PC-9 (cell line): ENCODE measurements around the gene TCF4. TPM values are rescaled to one million over a fixed set of nuclear protein-coding genes. Genes with fewer than 3 reads are reported as not detected.

Experiments
- BruUV-seq: library from RNA; stranded (reverse); fragments of 400-500 nt; replicated peaks from 2 replicates; lab custom pipeline; 2021; lab: Mats Ljungman, UMichigan
- CTCF ChIA-PET: fragments of 300-600 bp; sonication (Branson Sonifier 250); formaldehyde crosslinking; loops from one replicate; lab custom pipeline; 2022; ENCODE audit warnings: antibody characterized with exemption; lab: Charles Lee
- POLR2A ChIA-PET: fragments of 300-600 bp; sonication (Branson Sonifier 250); formaldehyde crosslinking; loops from one replicate; lab custom pipeline; 2022; ENCODE audit warnings: antibody characterized with exemption; ENCODE audit not compliant: unreplicated experiment; lab: Charles Lee
- DNase-seq, 2 experiments: peaks; one replicate each; pipeline versions ENCODE4 v3.0.0 to v3.0.0-alpha.2; 2015 to 2022; ENCODE audit warnings: mixed read lengths in 1 of 2
- H2AFZ ChIP-seq: fragments of 200-600 bp; sonication (generic); 2 replicates; pipeline ENCODE4 v1.8.1; 2017; ENCODE audit warnings: antibody characterized with exemption
- H3F3A ChIP-seq: fragments of 200-600 bp; sonication (generic); 2 replicates; pipeline ENCODE4 v1.8.1; 2017; ENCODE audit warnings: antibody characterized with exemption, mild to moderate bottlenecking, low read depth; ENCODE audit not compliant: insufficient read depth
- H3K27ac ChIP-seq: fragments of 200-600 bp; sonication (generic); 2 replicates; pipeline ENCODE4 v1.6.1; 2016; ENCODE audit warnings: mixed run types
- H3K27me3 ChIP-seq: fragments of 200-600 bp; sonication (generic); 2 replicates; pipeline ENCODE4 v1.6.1; 2016; ENCODE audit warnings: low read depth, mixed run types; ENCODE audit not compliant: insufficient read depth
- H3K36me3 ChIP-seq: fragments of 200-600 bp; sonication (generic); 2 replicates; pipeline ENCODE4 v1.6.1; 2016; ENCODE audit warnings: low read depth, mixed run types
- H3K4me1 ChIP-seq: fragments of 200-600 bp; sonication (generic); replicated peaks from 2 replicates; pipeline ENCODE4 v1.6.1; 2016; ENCODE audit warnings: mixed run types; ENCODE audit not compliant: insufficient read depth
- H3K4me2 ChIP-seq: fragments of 200-600 bp; sonication (generic); 2 replicates; pipeline ENCODE4 v1.6.1; 2017; ENCODE audit warnings: mixed run types
- H3K4me3 ChIP-seq: fragments of 200-600 bp; sonication (generic); 2 replicates; pipeline ENCODE4 v1.6.1; 2016; ENCODE audit warnings: mixed run types
- H3K79me2 ChIP-seq: fragments of 200-600 bp; sonication (generic); 2 replicates; pipeline ENCODE4 v1.6.1; 2017; ENCODE audit warnings: low read depth, mixed run types
- H3K9me2 ChIP-seq: fragments of 200-600 bp; sonication (generic); 2 replicates; pipeline ENCODE4 v1.8.1; 2017; ENCODE audit warnings: mild to moderate bottlenecking; ENCODE audit not compliant: insufficient read depth
- H3K9me3 ChIP-seq: fragments of 200-600 bp; sonication (generic); 2 replicates; pipeline ENCODE4 v1.8.1; 2016; ENCODE audit warnings: low read depth; ENCODE audit not compliant: insufficient read depth
- H4K20me1 ChIP-seq: fragments of 200-600 bp; sonication (generic); 2 replicates; pipeline ENCODE4 v1.8.1; 2017; ENCODE audit not compliant: insufficient read depth
- CTCF ChIP-seq: fragments of 200-600 bp; sonication (generic); conservative IDR thresholded peaks from 2 replicates; pipeline ENCODE4 v1.6.1; 2017; ENCODE audit warnings: mixed run types, antibody characterized with exemption, mild to moderate bottlenecking, moderate library complexity
- EZH2 ChIP-seq: fragments of 200-600 bp; sonication (generic); IDR thresholded peaks from 2 replicates; pipeline ENCODE4 v1.8.0; 2017; ENCODE audit warnings: antibody characterized with exemption, low read depth
- intact Hi-C: fragments of 100-400 bp; cut with micrococcal nuclease; formaldehyde crosslinking; loops from one replicate; pipeline ENCODE4 v1.10.0; 2022; ENCODE audit not compliant: unreplicated experiment
- total RNA-seq: library from RNA; stranded (reverse); gene quantifications from 2 replicates; pipeline ENCODE4 v1.2.3, GENCODE V29; 2021

The TCF4 gene
- total RNA-seq, 1 experiment from 2014 or later, result 0.74 TPM

GRCh38 chr18:55284614-55285013 lies 303.4 kb downstream of the TCF4 start:
- Histone ChIP-seq H3K4me1 (no peaks in the 10 kb centered on the region), H3K36me3 (no peaks in the 10 kb centered on the region), H3K4me2 (no peak overlapping the region), H3K27me3 (no peaks in the 10 kb centered on the region), H3K9me3 (no peaks in the 10 kb centered on the region), H3K9me2 (no peaks in the 10 kb centered on the region), H4K20me1 (no peaks in the 10 kb centered on the region), H3K4me3 (no peak overlapping the region), H3F3A (no peaks in the 10 kb centered on the region), H3K27ac (no peak overlapping the region), H3K79me2 (no peaks in the 10 kb centered on the region), H2AFZ (no peak overlapping the region)
- ChIA-PET POLR2A (no interaction called here), CTCF (no interaction called here)
- DNase-seq, result no peak
- no peak for TF ChIP-seq CTCF
- no peak for TF ChIP-seq EZH2
- intact Hi-C loops, result no loop called here
- no TSS peak for BruUV-seq

- Histone ChIP-seq H3K9me3 (no peaks in the 10 kb centered on the region), H3F3A (no peaks in the 10 kb centered on the region), H3K27me3 (no peaks in the 10 kb centered on the region), H3K36me3 (no peaks in the 10 kb centered on the region), H4K20me1 (no peaks in the 10 kb centered on the region), H3K4me3 (no peak overlapping the region), H3K4me1 (no peaks in the 10 kb centered on the region), H3K9me2 (no peaks in the 10 kb centered on the region), H3K4me2 (no peak overlapping the region), H3K27ac (no peak overlapping the region), H2AFZ (no peak overlapping the region), H3K79me2 (no peaks in the 10 kb centered on the region)
- no peak for DNase-seq
- BruUV-seq, result no TSS peak
- ChIA-PET CTCF (no interaction called here), POLR2A (no interaction called here)
- intact Hi-C loops, result no loop called here
- TF ChIP-seq EZH2 (no peak), CTCF (no peak)
Observed at GRCh38 chr18:55283309-55283708, 304.7 kb downstream of the TCF4 start.

- H3K9me2 ChIP-seq, result no peaks in the 10 kb centered on the region
- no TSS peak for BruUV-seq
- no peak overlapping the region for H3K27ac ChIP-seq
- no peaks in the 10 kb centered on the region for H3K27me3 ChIP-seq
- H2AFZ ChIP-seq, result no peak overlapping the region; the same call in 1 of the 2 replicates
- intact Hi-C loops, result no loop called here
- peaks cover 3% of the 10 kb centered on the region; the same call in 1 of the 2 replicates for H3F3A ChIP-seq
- H3K4me1 ChIP-seq, result peaks cover 7% of the 10 kb centered on the region
- H3K36me3 ChIP-seq, result no peaks in the 10 kb centered on the region
- H3K4me3 ChIP-seq, result no peak overlapping the region
- no peaks in the 10 kb centered on the region for H3K9me3 ChIP-seq
- TF ChIP-seq EZH2, result no peak
- no peak for TF ChIP-seq CTCF
- no peak overlapping the region for H3K4me2 ChIP-seq
- POLR2A ChIA-PET, result no interaction called here
- no peak for DNase-seq
- H4K20me1 ChIP-seq, result no peaks in the 10 kb centered on the region
- H3K79me2 ChIP-seq, result no peaks in the 10 kb centered on the region
- CTCF ChIA-PET, result no interaction called here
Observed at GRCh38 chr18:55280503-55280902, 307.5 kb downstream of the TCF4 start.
